C4-2B (cell line): Measurements from ENCODE around the gene CACNA2D3.

Experiments used
- CTCF ChIP-seq: fragments of 450-650 bp; conservative IDR thresholded peaks from 2 replicates; pipeline ENCODE4 v1.5.1; 2017; ENCODE audit warnings: mild to moderate bottlenecking
- ZFX ChIP-seq: fragments of 450-650 bp; IDR thresholded peaks from 2 replicates; pipeline ENCODE4 v1.6.1; 2017

- TF ChIP-seq CTCF (no peak), ZFX (no peak)
Observed at GRCh38 chr3:54873059-54874010, 751.0 kb downstream of the CACNA2D3 start.
